ENCODE results near the gene SORBS2. TPM values are rescaled to one million over a fixed set of nuclear protein-coding genes. Genes with fewer than 3 reads are reported as not detected.

The SORBS2 gene
- total RNA-seq, 1 experiment from 2014 or later = 44.5 TPM

DNA sequence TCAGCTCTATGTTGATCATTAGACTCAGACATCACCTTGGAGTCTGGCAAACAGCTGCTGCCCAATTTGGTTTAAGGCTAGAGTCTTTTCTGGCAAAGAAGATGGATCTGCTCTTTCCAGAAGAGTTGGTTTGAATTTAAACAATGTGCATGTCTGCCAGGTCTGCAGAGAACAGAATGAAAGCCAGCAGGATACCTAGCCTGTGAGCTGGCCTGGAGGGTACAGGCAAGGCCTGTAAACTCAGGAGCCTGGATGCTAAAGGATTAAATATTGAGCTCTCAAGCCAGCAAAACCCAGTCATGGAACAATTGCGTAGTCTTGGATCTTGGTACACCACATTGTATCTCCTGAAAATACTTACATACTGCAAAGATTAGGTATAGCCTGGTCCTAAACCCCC is 261.1 kb downstream of the SORBS2 start:
- TF ChIP-seq NFE2L1 (CRISPR knock-in tag; IDR thresholded peaks at IDR 0.05) (no peak), ESRRA (CRISPR knock-in tag; IDR thresholded peaks at IDR 0.05; ENCODE audit: borderline replicate concordance) (no peak), CBFB (CRISPR knock-in tag; IDR thresholded peaks at IDR 0.05; ENCODE audit: low read depth) (no peak), HMGA2 (CRISPR knock-in tag; IDR thresholded peaks at IDR 0.05) (no peak), CREB1 (CRISPR knock-in tag; IDR thresholded peaks at IDR 0.05) (no peak), ZNF423 (CRISPR knock-in tag; IDR thresholded peaks at IDR 0.05) (no peak), ZNF671 (CRISPR knock-in tag; IDR thresholded peaks at IDR 0.05) (no peak)
- TF ChIP-seq, protein P1, sequence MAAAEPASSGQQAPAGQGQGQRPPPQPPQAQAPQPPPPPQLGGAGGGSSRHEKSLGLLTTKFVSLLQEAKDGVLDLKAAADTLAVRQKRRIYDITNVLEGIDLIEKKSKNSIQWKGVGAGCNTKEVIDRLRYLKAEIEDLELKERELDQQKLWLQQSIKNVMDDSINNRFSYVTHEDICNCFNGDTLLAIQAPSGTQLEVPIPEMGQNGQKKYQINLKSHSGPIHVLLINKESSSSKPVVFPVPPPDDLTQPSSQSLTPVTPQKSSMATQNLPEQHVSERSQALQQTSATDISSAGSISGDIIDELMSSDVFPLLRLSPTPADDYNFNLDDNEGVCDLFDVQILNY (CRISPR knock-in tag; IDR thresholded peaks at IDR 0.05) = no peak
- TF ChIP-seq, protein P2, sequence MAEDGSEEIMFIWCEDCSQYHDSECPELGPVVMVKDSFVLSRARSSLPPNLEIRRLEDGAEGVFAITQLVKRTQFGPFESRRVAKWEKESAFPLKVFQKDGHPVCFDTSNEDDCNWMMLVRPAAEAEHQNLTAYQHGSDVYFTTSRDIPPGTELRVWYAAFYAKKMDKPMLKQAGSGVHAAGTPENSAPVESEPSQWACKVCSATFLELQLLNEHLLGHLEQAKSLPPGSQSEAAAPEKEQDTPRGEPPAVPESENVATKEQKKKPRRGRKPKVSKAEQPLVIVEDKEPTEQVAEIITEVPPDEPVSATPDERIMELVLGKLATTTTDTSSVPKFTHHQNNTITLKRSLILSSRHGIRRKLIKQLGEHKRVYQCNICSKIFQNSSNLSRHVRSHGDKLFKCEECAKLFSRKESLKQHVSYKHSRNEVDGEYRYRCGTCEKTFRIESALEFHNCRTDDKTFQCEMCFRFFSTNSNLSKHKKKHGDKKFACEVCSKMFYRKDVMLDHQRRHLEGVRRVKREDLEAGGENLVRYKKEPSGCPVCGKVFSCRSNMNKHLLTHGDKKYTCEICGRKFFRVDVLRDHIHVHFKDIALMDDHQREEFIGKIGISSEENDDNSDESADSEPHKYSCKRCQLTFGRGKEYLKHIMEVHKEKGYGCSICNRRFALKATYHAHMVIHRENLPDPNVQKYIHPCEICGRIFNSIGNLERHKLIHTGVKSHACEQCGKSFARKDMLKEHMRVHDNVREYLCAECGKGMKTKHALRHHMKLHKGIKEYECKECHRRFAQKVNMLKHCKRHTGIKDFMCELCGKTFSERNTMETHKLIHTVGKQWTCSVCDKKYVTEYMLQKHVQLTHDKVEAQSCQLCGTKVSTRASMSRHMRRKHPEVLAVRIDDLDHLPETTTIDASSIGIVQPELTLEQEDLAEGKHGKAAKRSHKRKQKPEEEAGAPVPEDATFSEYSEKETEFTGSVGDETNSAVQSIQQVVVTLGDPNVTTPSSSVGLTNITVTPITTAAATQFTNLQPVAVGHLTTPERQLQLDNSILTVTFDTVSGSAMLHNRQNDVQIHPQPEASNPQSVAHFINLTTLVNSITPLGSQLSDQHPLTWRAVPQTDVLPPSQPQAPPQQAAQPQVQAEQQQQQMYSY (CRISPR knock-in tag; IDR thresholded peaks at IDR 0.05) = no peak
- TF ChIP-seq, protein P3, sequence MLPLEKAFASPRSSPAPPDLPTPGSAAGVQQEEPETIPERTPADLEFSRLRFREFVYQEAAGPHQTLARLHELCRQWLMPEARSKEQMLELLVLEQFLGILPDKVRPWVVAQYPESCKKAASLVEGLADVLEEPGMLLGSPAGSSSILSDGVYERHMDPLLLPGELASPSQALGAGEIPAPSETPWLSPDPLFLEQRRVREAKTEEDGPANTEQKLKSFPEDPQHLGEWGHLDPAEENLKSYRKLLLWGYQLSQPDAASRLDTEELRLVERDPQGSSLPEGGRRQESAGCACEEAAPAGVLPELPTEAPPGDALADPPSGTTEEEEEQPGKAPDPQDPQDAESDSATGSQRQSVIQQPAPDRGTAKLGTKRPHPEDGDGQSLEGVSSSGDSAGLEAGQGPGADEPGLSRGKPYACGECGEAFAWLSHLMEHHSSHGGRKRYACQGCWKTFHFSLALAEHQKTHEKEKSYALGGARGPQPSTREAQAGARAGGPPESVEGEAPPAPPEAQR (CRISPR knock-in tag; IDR thresholded peaks at IDR 0.05) = no peak
- ChIA-PET POLR2A (no interaction called here), CTCF (interaction anchor here (1.0 kb wide), 1 partner anchor 487 kb away, joined by 3 read pairs; no protein-coding TSS in a partner anchor)
- DNase-seq (ENCODE audit: low spot score) = no peak
- ATAC-seq = no peak
- H3K4me3 Mint-ChIP-seq = no peak overlapping the region
- no peaks in the 10 kb centered on the region for H3K36me3 Mint-ChIP-seq
- peaks cover 6% of the 10 kb centered on the region; the same call in 1 of the 2 replicates for H3K4me1 Mint-ChIP-seq
- no peak overlapping the region for H3K27ac Mint-ChIP-seq
- no peaks in the 10 kb centered on the region; the same call in none of the 2 replicates for H3K27me3 Mint-ChIP-seq (ENCODE audit: low read depth)
- H3K9me3 Mint-ChIP-seq = peaks cover 17% of the 10 kb centered on the region

DNA sequence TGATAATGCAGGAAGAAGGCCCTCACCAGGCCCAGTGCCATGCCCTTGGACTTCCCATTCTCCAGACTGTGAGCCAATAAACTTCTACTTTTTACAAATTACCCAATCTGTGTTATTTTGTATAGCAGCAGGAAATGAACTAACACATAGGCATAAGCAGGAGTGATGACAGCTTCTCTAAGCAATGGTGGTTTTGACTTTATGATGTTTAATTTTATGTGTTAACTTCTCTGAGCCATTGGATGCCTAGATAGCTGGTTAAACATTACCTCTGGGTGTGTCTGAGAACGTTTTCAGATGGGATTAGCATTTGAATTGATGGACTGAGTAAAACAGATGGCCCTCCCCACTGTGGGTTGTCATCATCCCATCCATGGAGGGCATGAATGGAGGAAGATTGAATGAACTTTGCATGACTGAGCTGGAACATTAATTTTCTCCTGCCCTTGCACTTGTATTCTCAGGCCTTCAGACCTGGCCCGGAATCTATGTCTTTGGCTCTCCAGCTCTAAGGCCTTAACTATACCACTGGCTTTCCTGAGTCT is 262.8 kb downstream of the SORBS2 start:
- no peaks in the 10 kb centered on the region; the same call in 1 of the 2 replicates for H3K27me3 Mint-ChIP-seq (ENCODE audit: low read depth)
- peaks cover 14% of the 10 kb centered on the region for H3K9me3 Mint-ChIP-seq
- H3K4me3 Mint-ChIP-seq = no peak overlapping the region
- CTCF ChIA-PET = interaction anchor here (0.6 to 1.2 kb wide), 2 partner anchors 48 to 476 kb away, joined by 3 to 5 read pairs; no protein-coding TSS in a partner anchor
- H3K27ac Mint-ChIP-seq = no peak overlapping the region
- no peaks in the 10 kb centered on the region for H3K36me3 Mint-ChIP-seq
- ATAC-seq (no peak), DNase-seq (ENCODE audit: low spot score) (no peak)
- POLR2A ChIA-PET = no interaction called here
- peaks cover 6% of the 10 kb centered on the region; the same call in 1 of the 2 replicates for H3K4me1 Mint-ChIP-seq
- TF ChIP-seq ZNF138 (CRISPR knock-in tag; conservative IDR thresholded peaks at IDR 0.05) (no peak), ZNF121 (CRISPR knock-in tag; IDR thresholded peaks at IDR 0.05) (no peak), NR2C2 (CRISPR knock-in tag; IDR thresholded peaks at IDR 0.05) (no peak), TEAD4 (CRISPR knock-in tag; IDR thresholded peaks at IDR 0.05) (no peak)
- TF ChIP-seq, protein P4, sequence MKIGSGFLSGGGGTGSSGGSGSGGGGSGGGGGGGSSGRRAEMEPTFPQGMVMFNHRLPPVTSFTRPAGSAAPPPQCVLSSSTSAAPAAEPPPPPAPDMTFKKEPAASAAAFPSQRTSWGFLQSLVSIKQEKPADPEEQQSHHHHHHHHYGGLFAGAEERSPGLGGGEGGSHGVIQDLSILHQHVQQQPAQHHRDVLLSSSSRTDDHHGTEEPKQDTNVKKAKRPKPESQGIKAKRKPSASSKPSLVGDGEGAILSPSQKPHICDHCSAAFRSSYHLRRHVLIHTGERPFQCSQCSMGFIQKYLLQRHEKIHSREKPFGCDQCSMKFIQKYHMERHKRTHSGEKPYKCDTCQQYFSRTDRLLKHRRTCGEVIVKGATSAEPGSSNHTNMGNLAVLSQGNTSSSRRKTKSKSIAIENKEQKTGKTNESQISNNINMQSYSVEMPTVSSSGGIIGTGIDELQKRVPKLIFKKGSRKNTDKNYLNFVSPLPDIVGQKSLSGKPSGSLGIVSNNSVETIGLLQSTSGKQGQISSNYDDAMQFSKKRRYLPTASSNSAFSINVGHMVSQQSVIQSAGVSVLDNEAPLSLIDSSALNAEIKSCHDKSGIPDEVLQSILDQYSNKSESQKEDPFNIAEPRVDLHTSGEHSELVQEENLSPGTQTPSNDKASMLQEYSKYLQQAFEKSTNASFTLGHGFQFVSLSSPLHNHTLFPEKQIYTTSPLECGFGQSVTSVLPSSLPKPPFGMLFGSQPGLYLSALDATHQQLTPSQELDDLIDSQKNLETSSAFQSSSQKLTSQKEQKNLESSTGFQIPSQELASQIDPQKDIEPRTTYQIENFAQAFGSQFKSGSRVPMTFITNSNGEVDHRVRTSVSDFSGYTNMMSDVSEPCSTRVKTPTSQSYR (CRISPR knock-in tag; IDR thresholded peaks at IDR 0.05) = no peak
- TF ChIP-seq, protein P5, sequence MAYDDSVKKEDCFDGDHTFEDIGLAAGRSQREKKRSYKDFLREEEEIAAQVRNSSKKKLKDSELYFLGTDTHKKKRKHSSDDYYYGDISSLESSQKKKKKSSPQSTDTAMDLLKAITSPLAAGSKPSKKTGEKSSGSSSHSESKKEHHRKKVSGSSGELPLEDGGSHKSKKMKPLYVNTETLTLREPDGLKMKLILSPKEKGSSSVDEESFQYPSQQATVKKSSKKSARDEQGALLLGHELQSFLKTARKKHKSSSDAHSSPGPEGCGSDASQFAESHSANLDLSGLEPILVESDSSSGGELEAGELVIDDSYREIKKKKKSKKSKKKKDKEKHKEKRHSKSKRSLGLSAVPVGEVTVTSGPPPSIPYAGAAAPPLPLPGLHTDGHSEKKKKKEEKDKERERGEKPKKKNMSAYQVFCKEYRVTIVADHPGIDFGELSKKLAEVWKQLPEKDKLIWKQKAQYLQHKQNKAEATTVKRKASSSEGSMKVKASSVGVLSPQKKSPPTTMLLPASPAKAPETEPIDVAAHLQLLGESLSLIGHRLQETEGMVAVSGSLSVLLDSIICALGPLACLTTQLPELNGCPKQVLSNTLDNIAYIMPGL (CRISPR knock-in tag; IDR thresholded peaks at IDR 0.05) = no peak
- TF ChIP-seq, protein P6, sequence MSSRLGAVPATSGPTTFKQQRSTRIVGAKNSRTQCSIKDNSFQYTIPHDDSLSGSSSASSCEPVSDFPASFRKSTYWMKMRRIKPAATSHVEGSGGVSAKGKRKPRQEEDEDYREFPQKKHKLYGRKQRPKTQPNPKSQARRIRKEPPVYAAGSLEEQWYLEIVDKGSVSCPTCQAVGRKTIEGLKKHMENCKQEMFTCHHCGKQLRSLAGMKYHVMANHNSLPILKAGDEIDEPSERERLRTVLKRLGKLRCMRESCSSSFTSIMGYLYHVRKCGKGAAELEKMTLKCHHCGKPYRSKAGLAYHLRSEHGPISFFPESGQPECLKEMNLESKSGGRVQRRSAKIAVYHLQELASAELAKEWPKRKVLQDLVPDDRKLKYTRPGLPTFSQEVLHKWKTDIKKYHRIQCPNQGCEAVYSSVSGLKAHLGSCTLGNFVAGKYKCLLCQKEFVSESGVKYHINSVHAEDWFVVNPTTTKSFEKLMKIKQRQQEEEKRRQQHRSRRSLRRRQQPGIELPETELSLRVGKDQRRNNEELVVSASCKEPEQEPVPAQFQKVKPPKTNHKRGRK (CRISPR knock-in tag; IDR thresholded peaks at IDR 0.05; ENCODE audit: borderline replicate concordance) = no peak
- TF ChIP-seq, protein P7, sequence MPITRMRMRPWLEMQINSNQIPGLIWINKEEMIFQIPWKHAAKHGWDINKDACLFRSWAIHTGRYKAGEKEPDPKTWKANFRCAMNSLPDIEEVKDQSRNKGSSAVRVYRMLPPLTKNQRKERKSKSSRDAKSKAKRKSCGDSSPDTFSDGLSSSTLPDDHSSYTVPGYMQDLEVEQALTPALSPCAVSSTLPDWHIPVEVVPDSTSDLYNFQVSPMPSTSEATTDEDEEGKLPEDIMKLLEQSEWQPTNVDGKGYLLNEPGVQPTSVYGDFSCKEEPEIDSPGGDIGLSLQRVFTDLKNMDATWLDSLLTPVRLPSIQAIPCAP (CRISPR knock-in tag; IDR thresholded peaks at IDR 0.05) = no peak
- TF ChIP-seq, protein P8, sequence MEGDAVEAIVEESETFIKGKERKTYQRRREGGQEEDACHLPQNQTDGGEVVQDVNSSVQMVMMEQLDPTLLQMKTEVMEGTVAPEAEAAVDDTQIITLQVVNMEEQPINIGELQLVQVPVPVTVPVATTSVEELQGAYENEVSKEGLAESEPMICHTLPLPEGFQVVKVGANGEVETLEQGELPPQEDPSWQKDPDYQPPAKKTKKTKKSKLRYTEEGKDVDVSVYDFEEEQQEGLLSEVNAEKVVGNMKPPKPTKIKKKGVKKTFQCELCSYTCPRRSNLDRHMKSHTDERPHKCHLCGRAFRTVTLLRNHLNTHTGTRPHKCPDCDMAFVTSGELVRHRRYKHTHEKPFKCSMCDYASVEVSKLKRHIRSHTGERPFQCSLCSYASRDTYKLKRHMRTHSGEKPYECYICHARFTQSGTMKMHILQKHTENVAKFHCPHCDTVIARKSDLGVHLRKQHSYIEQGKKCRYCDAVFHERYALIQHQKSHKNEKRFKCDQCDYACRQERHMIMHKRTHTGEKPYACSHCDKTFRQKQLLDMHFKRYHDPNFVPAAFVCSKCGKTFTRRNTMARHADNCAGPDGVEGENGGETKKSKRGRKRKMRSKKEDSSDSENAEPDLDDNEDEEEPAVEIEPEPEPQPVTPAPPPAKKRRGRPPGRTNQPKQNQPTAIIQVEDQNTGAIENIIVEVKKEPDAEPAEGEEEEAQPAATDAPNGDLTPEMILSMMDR (IDR thresholded peaks at IDR 0.05) = no peak

Data from WTC11 (cell line).